GM12878 (cell line): ENCODE results near the gene TMPRSS11D. TPM values are rescaled to one million over a fixed set of nuclear protein-coding genes. Genes with fewer than 3 reads are reported as not detected.

Source experiments
- ATAC-seq: fragments of 200-7000 bp; cut with Tn5 transposase; 3 replicates; pipeline ENCODE4 v1.9.1; 2020; ENCODE audit warnings: mild to moderate bottlenecking, moderate library complexity
- BruUV-seq: library from RNA; stranded (reverse); fragments of 400-500 nt; replicated peaks from 2 replicates; lab custom pipeline; 2021; lab: Mats Ljungman, UMichigan
- CTCF ChIA-PET: fragments of 300-600 bp; sonication (Branson Sonifier 250); formaldehyde crosslinking; extraction: SDS; loops from one replicate; lab custom pipeline; 2021; ENCODE audit warnings: inconsistent platforms; lab: Yijun Ruan, JAX
- POLR2A ChIA-PET: fragments of 350-600 bp; formaldehyde crosslinking; extraction: SDS; loops from one replicate; lab custom pipeline; 2021; ENCODE audit warnings: inconsistent platforms; lab: Charles Lee
- RAD21 ChIA-PET: fragments of 300-600 bp; sonication (Branson Sonifier 250); formaldehyde crosslinking; loops from one replicate; lab custom pipeline; 2023; ENCODE audit warnings: antibody characterized with exemption; ENCODE audit not compliant: unreplicated experiment; lab: Charles Lee
- SMC1A ChIA-PET: fragments of 300-600 bp; sonication (Branson Sonifier 250); formaldehyde crosslinking; loops from one replicate; lab custom pipeline; 2023; ENCODE audit not compliant: unreplicated experiment, uncharacterized antibody; lab: Charles Lee
- DNase-seq: peaks from one replicate; pipeline ENCODE4 v3.0.0-alpha.2; 2011; ENCODE audit warnings: low read depth, low spot score
- FAIRE-seq: peaks from 3 replicates; lab custom pipeline; 2011; peaks lifted over from hg19 to GRCh38; lab: Jason Lieb, UNC
- H2AFZ ChIP-seq: 2 replicates; pipeline ENCODE4 v1.6.0; 2011; ENCODE audit warnings: low read depth, low read length, control low read depth; ENCODE audit not compliant: control insufficient read depth
- H3K27ac ChIP-seq: 2 replicates; pipeline ENCODE4 v1.5.1; 2011; ENCODE audit warnings: control low read depth; ENCODE audit not compliant: control insufficient read depth, insufficient read depth
- H3K27me3 ChIP-seq, 2 experiments: replicated peaks in 1 of 2; 2 replicates each; pipeline versions ENCODE4 v1.6.0 to v1.6.1; 2011; ENCODE audit warnings: low read length in 1 of 2; ENCODE audit not compliant: control insufficient read depth in 2 of 2, insufficient read depth in 2 of 2
- H3K36me3 ChIP-seq, 2 experiments: 2 replicates each; pipeline ENCODE4 v1.5.1; 2011; ENCODE audit warnings: low read length in 1 of 2; ENCODE audit not compliant: control insufficient read depth in 2 of 2, insufficient read depth in 2 of 2
- H3K4me1 ChIP-seq: 2 replicates; pipeline ENCODE4 v1.6.1; 2011; ENCODE audit warnings: mild to moderate bottlenecking, low read length, moderate library complexity, mixed read lengths; ENCODE audit not compliant: control insufficient read depth, insufficient read depth
- H3K4me2 ChIP-seq: 2 replicates; pipeline ENCODE4 v1.6.0; 2011; ENCODE audit warnings: control low read depth; ENCODE audit not compliant: control insufficient read depth, insufficient read depth
- H3K4me3 ChIP-seq: fragments of 200-600 bp; sonication (generic); 2 replicates; pipeline ENCODE4 v1.5.1; 2016
- H3K79me2 ChIP-seq: 2 replicates; pipeline ENCODE4 v1.6.0; 2011; ENCODE audit warnings: low read length; ENCODE audit not compliant: control insufficient read depth, insufficient read depth
- H3K9ac ChIP-seq: 2 replicates; pipeline ENCODE4 v1.8.0; 2011; ENCODE audit warnings: low read length, control low read depth, mixed read lengths; ENCODE audit not compliant: control insufficient read depth, insufficient read depth
- H3K9me3 ChIP-seq: replicated peaks from 3 replicates; pipeline ENCODE4 v1.5.1; 2011; ENCODE audit warnings: mild to moderate bottlenecking, low read length; ENCODE audit not compliant: control insufficient read depth, insufficient read depth
- H4K20me1 ChIP-seq: 2 replicates; pipeline ENCODE4 v1.6.0; 2011; ENCODE audit not compliant: control insufficient read depth, insufficient read depth
- BMI1 ChIP-seq: fragments of 450-650 bp; IDR thresholded peaks from 2 replicates; pipeline ENCODE4 v1.6.1; 2016; ENCODE audit warnings: mild to moderate bottlenecking, moderate library complexity, borderline replicate concordance
- CBFB ChIP-seq: IDR thresholded peaks from 2 replicates; pipeline ENCODE4 v1.6.1; 2016; ENCODE audit warnings: antibody characterized with exemption, low read depth
- ELK1 ChIP-seq: IDR thresholded peaks from 2 replicates; pipeline ENCODE4 v1.6.1; 2012; ENCODE audit warnings: low read depth, low read length, improper control_type of control experiment
- ESRRA ChIP-seq: IDR thresholded peaks from 2 replicates; pipeline ENCODE4 v1.6.1; 2012; ENCODE audit warnings: mild to moderate bottlenecking, low read length, improper control_type of control experiment
- MEF2A ChIP-seq: IDR thresholded peaks from 2 replicates; pipeline ENCODE4 v1.6.1; 2011; ENCODE audit warnings: low read depth, mild to moderate bottlenecking, low read length, moderate library complexity; ENCODE audit not compliant: insufficient read depth
- POLR2AphosphoS2 ChIP-seq: IDR thresholded peaks from 2 replicates; pipeline ENCODE4 v1.6.1; 2011; ENCODE audit warnings: low read depth, mild to moderate bottlenecking, low read length, improper control_type of control experiment, moderate library complexity
- PRDM15 ChIP-seq: fragments of 450-650 bp; formaldehyde crosslinking; IDR thresholded peaks from 2 replicates; pipeline ENCODE4 v1.4.0; 2020; ENCODE audit warnings: mild to moderate bottlenecking, moderate library complexity
- RB1 ChIP-seq: fragments of 450-650 bp; formaldehyde crosslinking; IDR thresholded peaks from 2 replicates; pipeline ENCODE4 v1.6.1; 2017; ENCODE audit warnings: mild to moderate bottlenecking, borderline replicate concordance
- RELA ChIP-seq: fragments of 450-650 bp; IDR thresholded peaks from 2 replicates; pipeline ENCODE4 v1.8.0; 2014; ENCODE audit warnings: borderline replicate concordance; ENCODE audit not compliant: partially characterized antibody
- REST ChIP-seq: IDR thresholded peaks from 2 replicates; pipeline ENCODE4 v1.6.1; 2012; ENCODE audit warnings: mild to moderate bottlenecking, low read depth, low read length
- SMARCA5 ChIP-seq: fragments of 450-650 bp; IDR thresholded peaks from 2 replicates; pipeline ENCODE4 v1.6.1; 2017; ENCODE audit warnings: mild to moderate bottlenecking
- TCF3 ChIP-seq: IDR thresholded peaks from 2 replicates; pipeline ENCODE4 v1.6.1; 2012; ENCODE audit warnings: low read depth, mild to moderate bottlenecking, low read length, borderline replicate concordance; ENCODE audit not compliant: insufficient read depth
- ZBTB4 ChIP-seq: fragments of 450-650 bp; formaldehyde crosslinking; IDR thresholded peaks from 2 replicates; pipeline ENCODE4 v1.4.0; 2022; ENCODE audit warnings: mild to moderate bottlenecking, moderate library complexity
- WGBS: methylation state at CpG from one replicate; pipeline ENCODE4 v1.1.6; 2016; ENCODE audit warnings: low lambda C conversion rate; ENCODE audit not compliant: insufficient replicate concordance, insufficient coverage; ENCODE audit errors: missing lambda C conversion rate; 5-methylcytosine and 5-hydroxymethylcytosine counted together
- in situ Hi-C: fragments of 300-500 bp; cut with MboI; formaldehyde crosslinking; loops from 9 replicates; pipeline ENCODE4 v1.14.3; 2018; ENCODE audit warnings: mixed read lengths
- intact Hi-C: fragments of 100-400 bp; cut with micrococcal nuclease; formaldehyde crosslinking; loops from one replicate; pipeline ENCODE4 v1.14.2; 2022; ENCODE audit not compliant: unreplicated experiment
- polyA plus RNA-seq, 11 experiments: library from polyadenylated mRNA; depleted of rRNA in 4 of 11; unstranded in 6 of 11; stranded (reverse) in 5 of 11; fragments of >200 nt; fragmentation: Nextera tagmentation in 4 of 11; fragmentation: Illumina TruSeq in 1 of 11; extraction: Ambion mirVana in 4 of 11; extraction: Trizol in 1 of 11; gene quantifications; 1 replicate in 1 of 11; 2 replicates in 10 of 11; pipeline versions ENCODE4 v1.2.1 to v1.2.3, GENCODE V29; 2011 to 2016; ENCODE audit warnings: inconsistent platforms in 2 of 11, missing spikeins in 2 of 11, low read depth in 1 of 11
- total RNA-seq, 4 experiments: library from RNA; depleted of rRNA in 3 of 4; stranded (reverse); fragments of >200 nt in 3 of 4; fragmentation: Illumina TruSeq in 1 of 4; extraction: Trizol in 1 of 4; gene quantifications; 2 replicates each; pipeline versions ENCODE4 v1.2.1 to v1.2.3, GENCODE V29; 2013 to 2021

Gene TMPRSS11D
- total and polyA plus RNA-seq, 10 of the 15 experiments (the other 5 are each of a cell fraction or from before 2014, with no cell fraction given): not detected

GRCh38 chr4:67927251-67927650, 43.4 kb upstream of the TMPRSS11D start:
- no TSS peak for BruUV-seq
- Histone ChIP-seq H3K36me3 (no peaks in the 10 kb centered on the region), H3K9me3 (no peaks in the 10 kb centered on the region), H3K27ac (no peak overlapping the region), H3K4me1 (no peaks in the 10 kb centered on the region), H2AFZ (no peak overlapping the region), H3K9ac (no peak overlapping the region), H3K4me2 (no peak overlapping the region), H3K27me3 (no peaks in the 10 kb centered on the region), H4K20me1 (no peaks in the 10 kb centered on the region), H3K4me3 (no peak overlapping the region), H3K79me2 (no peaks in the 10 kb centered on the region)
- RAD21 ChIA-PET: interaction anchor here (0.8 kb wide), 1 partner anchor 181 kb away, joined by 3 read pairs; no protein-coding TSS in a partner anchor
- DNase-seq (no peak), ATAC-seq (no peak), FAIRE-seq (no peak)
- POLR2A ChIA-PET: no interaction called here
- in situ Hi-C loops (no loop called here), intact Hi-C loops (no loop called here)
- WGBS: 44% methylated on average over 3 of the region's 3 CpGs
- CTCF ChIA-PET: interaction anchor here (1.4 kb wide), 1 partner anchor 16 kb away, joined by 6 read pairs; no protein-coding TSS in a partner anchor
- SMC1A ChIA-PET: no interaction called here
- TF ChIP-seq PRDM15 (CRISPR knock-in tag) (no peak), POLR2AphosphoS2 (no peak), MEF2A (no peak), ZBTB4 (CRISPR knock-in tag) (no peak), ELK1 (no peak), BMI1 (no peak), ESRRA (no peak), CBFB (no peak), TCF3 (no peak), RELA (no peak), REST (no peak), RB1 (no peak), SMARCA5 (no peak)
